Measurements from ENCODE around the gene VAV2. TPM values are rescaled to one million over a fixed set of nuclear protein-coding genes. Genes with fewer than 3 reads are reported as not detected.

Gene VAV2
- total and polyA plus RNA-seq, 2 donors = 9.8 to 13.7 TPM

DNA sequence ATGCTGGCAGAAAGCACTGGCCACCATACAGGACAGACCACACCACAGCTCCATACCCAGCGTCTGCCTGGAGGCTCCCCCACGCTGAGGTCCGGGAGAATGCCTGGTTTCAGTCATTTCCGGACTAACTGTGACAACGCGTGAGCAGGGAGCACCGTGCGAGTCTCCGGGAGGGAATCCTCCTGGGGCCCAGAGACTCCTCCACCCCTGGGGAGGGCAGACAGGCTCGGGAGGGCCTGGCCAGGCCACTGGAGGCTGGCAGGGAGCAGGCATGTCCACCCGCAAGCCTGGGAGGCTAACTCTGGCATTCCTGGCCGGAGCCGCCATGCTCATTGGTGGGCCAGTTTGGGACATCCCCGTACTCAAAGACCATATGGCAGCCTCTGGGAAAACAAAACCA is 39.7 kb upstream of the VAV2 start:
- DNase-seq (ENCODE audit: extremely low spot score) = no peak
- WGBS = 87% methylated on average over 14 of the region's 14 CpGs
- no peaks in the 10 kb centered on the region for H3K4me1 ChIP-seq (ENCODE audit: insufficient read depth)
- peaks cover 5% of the 10 kb centered on the region for H3K36me3 ChIP-seq (ENCODE audit: insufficient read depth)
- no peak overlapping the region for H3K4me3 ChIP-seq (ENCODE audit: low read depth, low read length)
- H3K27ac ChIP-seq (ENCODE audit: low read depth) = no peak overlapping the region

DNA sequence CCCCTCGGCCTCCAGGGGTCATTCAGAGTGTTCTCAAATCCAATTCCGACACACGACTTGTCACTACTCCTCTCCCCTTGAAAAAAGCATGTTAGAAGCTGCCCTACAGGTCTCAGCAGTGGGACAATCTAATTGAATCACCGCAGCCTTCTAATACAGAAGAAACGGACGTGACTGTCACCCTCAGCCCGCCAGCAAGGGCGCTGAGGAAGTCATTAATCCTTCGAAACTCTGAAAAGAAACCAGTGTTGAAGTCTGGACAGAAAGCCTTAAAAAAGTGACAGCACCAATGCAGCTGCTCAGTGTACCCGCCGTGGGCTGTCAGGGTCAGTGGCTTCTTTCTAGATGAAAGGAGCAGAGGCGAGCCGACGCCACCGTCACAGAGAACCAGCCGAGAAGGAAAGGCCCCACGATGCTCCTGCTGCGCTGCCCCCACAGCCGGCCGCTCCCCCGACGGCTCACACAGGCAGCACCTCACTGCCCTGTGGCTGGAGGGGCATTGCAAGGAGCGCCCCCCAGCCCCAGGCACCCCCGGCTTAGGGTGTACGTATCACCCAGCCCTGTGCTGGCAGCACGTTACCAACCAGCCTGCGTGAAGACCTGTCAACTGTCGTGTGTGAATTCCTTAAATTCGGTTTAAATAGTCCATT is 38.8 kb upstream of the VAV2 start:
- H3K36me3 ChIP-seq (ENCODE audit: insufficient read depth) = peaks cover 5% of the 10 kb centered on the region
- 86% methylated on average over 29 of the region's 29 CpGs for WGBS
- no peaks in the 10 kb centered on the region for H3K4me1 ChIP-seq (ENCODE audit: insufficient read depth)
- H3K27ac ChIP-seq (ENCODE audit: low read depth) = no peak overlapping the region
- no peak for DNase-seq (ENCODE audit: extremely low spot score)
- H3K4me3 ChIP-seq (ENCODE audit: low read depth, low read length) = no peak overlapping the region

DNA sequence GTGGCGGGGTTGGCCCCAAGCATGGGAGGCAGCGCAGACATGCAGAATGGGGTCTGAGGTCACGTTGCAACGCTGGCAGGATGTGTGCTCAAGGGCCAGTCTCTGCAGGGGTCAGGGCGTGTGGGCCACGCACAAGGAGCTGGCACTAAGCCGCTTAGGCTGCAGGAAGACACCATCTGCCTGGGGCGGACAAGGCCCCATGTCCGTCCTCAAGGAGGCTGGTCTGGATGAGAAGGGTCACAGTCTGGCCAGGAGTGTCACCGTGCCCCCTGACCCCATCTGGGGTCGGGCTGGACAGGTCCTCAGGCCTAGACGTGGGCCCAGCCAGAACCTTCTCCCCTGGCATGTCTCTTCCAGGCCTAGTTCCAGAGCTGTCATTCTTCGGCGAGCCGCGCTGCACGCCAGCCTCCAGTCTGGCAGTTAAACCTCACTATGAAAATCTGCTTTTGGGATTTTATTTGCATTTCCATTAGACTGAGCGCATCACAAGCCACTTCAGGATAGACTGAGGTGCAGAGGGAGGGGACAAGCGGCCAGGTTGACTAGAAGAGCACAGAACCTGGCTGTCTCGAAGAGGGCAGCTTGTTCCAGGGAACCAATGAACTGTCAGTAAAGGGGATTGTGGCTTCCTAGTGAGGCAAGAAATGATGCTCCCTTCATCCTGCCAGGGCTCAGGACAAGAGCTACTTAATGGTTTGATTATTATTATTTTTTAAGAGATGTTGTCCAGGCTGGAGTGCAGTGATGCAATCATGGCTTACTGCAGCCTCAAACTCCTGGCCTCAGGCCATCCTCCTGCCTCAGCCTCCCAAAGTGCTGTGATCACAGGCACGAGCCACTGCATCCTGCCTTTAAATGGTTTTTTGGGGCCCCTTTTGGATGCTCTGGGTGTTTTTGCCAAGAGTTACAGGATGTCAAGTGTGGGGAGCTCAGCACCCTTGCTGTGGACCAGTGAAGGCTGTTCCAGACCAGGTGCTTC is 37.4 kb upstream of the VAV2 start:
- Histone ChIP-seq H3K4me1 (ENCODE audit: insufficient read depth) (no peaks in the 10 kb centered on the region), H3K4me3 (ENCODE audit: low read depth, low read length) (no peak overlapping the region), H3K36me3 (ENCODE audit: insufficient read depth) (peaks cover 5% of the 10 kb centered on the region), H3K27ac (ENCODE audit: low read depth) (no peak overlapping the region)
- 89% methylated on average over 21 of the region's 21 CpGs for WGBS
- no peak for DNase-seq (ENCODE audit: extremely low spot score)

DNA sequence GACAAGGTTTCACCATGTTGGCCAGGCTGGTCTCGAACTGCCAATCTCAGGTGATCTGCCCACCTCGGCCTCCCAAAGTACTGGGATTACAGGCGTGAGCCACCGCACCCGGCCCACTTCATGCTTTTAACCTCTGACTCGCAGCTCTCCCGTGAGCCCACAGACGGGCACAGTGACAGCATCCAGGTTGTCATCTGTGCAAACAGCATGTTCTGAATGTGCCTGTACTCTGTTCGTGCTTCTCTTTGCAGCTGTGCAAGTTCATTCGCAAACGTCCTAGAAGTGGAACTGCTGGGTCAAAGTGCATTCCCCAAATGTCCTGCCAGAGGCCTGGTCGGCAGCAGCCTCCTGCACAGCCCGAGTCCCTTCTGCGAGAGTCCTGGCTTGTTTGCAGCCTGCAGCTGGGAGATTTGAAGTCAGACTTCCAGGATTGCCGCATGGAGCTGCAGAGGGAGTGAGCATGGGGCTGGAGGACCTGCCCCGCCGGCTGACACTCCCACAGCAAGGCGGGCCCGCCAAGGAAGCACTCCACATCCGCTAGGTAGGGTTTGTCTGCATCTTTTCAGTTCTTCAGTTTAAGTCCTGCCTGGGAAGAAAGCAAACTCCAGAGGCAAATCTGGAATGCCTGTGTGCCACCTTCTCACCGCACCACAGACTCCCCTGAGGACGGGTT is 36.6 kb upstream of the VAV2 start:
- 89% methylated on average over 22 of the region's 22 CpGs for WGBS
- Histone ChIP-seq H3K36me3 (ENCODE audit: insufficient read depth) (peaks cover 2% of the 10 kb centered on the region), H3K27ac (ENCODE audit: low read depth) (no peak overlapping the region), H3K4me1 (ENCODE audit: insufficient read depth) (no peaks in the 10 kb centered on the region), H3K4me3 (ENCODE audit: low read depth, low read length) (no peak overlapping the region)
- no peak for DNase-seq (ENCODE audit: extremely low spot score)

DNA sequence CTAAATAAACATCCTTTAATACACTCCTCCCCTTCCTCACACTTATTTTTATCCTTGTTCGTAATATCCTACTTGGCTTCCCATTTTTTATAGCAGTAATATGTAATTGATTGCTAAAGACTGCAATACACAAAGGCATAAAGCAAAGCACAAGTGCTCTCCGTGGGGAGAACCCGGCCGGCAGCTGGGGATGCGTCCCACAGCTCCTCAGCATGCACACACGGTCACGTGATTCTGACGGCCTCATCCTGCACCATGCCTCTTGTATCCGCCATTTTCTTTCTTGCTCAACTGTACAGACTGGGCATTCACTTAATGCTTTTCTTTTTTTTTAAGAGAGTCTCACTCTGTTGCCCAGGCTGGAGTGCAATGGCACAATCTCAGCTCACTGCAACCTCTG is 36.0 kb upstream of the VAV2 start:
- WGBS = 92% methylated on average over 9 of the region's 9 CpGs
- Histone ChIP-seq H3K36me3 (ENCODE audit: insufficient read depth) (peaks cover 2% of the 10 kb centered on the region), H3K27ac (ENCODE audit: low read depth) (no peak overlapping the region), H3K4me3 (ENCODE audit: low read depth, low read length) (no peak overlapping the region), H3K4me1 (ENCODE audit: insufficient read depth) (peaks cover 2% of the 10 kb centered on the region)
- no peak for DNase-seq (ENCODE audit: extremely low spot score)

DNA sequence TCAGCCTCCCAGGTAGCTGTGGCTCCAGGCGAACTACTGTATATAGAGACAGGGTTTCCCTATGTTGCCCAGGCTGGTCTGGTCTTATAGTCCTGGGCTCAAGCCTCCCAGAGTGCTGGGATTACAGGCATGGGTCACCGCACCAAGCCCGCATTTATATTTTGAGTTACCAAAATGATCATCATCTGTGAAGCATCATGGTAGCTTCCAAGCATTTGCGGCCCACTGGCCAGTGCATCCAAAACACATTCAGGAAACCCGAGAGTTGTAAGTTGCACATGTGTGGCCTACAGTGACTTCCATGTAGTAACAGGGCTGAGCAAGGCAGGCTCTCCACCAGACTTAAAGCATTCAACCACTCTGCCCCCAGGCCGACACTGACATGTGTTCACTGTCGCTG is 35.4 kb upstream of the VAV2 start:
- WGBS = 92% methylated on average over 7 of the region's 7 CpGs
- DNase-seq (ENCODE audit: extremely low spot score) = no peak
- H3K36me3 ChIP-seq (ENCODE audit: insufficient read depth) = peaks cover 2% of the 10 kb centered on the region

DNA sequence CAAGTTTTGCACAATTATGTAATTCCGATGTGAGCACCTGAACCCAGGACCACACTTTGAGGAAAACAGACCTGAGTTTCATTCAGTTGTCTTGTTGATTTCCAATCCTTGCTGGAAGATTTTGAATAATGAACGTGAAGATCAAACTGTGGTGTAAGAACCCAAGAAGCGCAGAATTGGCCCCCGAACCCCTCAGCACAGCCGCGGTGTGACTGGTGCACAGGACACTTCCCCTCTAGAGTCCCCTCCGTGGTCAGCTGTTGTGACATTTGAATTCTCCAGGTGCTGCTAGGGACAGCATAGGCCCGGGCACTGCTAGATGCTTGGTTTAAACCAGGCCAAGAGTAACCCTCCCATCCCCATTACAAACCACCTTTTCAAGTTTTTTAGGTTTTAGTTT is 34.9 kb upstream of the VAV2 start:
- 94% methylated on average over 8 of the region's 8 CpGs for WGBS

More for the DNA sequence above, 35.4 kb upstream of the VAV2 start:
- Histone ChIP-seq H3K27ac (ENCODE audit: low read depth) (no peak overlapping the region), H3K4me3 (ENCODE audit: low read depth, low read length) (no peak overlapping the region), H3K4me1 (ENCODE audit: insufficient read depth) (peaks cover 2% of the 10 kb centered on the region)

DNA sequence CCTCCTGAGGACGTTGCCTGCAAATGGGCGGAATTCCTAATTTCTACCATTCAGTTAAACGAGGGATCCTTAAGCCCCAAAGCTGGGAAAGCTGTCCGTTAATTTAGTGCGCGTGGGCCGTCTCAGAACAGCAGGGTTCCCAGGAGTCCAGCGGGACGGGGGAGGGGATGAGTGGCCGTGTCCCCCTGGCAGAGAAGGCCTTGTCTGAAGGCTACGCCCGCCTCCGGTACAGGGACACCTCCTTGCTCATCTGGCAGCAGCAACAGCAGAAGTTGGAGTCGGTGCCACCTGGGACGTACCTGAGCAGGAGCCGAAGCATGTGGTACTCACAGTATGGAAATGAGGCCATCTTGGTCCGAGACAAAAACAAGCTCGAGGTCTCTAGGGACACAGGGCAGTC is 34.5 kb upstream of the VAV2 start:
- no peak for DNase-seq (ENCODE audit: extremely low spot score)
- H3K36me3 ChIP-seq (ENCODE audit: insufficient read depth) = peaks cover 2% of the 10 kb centered on the region
- 89% methylated on average over 18 of the region's 18 CpGs for WGBS
- no peak overlapping the region for H3K27ac ChIP-seq (ENCODE audit: low read depth)
- peaks cover 2% of the 10 kb centered on the region for H3K4me1 ChIP-seq (ENCODE audit: insufficient read depth)
- H3K4me3 ChIP-seq (ENCODE audit: low read depth, low read length) = no peak overlapping the region

More for the DNA sequence above, 34.9 kb upstream of the VAV2 start:
- DNase-seq (ENCODE audit: extremely low spot score) = no peak
- Histone ChIP-seq H3K27ac (ENCODE audit: low read depth) (no peak overlapping the region), H3K4me1 (ENCODE audit: insufficient read depth) (peaks cover 2% of the 10 kb centered on the region), H3K36me3 (ENCODE audit: insufficient read depth) (peaks cover 2% of the 10 kb centered on the region), H3K4me3 (ENCODE audit: low read depth, low read length) (no peak overlapping the region)

DNA sequence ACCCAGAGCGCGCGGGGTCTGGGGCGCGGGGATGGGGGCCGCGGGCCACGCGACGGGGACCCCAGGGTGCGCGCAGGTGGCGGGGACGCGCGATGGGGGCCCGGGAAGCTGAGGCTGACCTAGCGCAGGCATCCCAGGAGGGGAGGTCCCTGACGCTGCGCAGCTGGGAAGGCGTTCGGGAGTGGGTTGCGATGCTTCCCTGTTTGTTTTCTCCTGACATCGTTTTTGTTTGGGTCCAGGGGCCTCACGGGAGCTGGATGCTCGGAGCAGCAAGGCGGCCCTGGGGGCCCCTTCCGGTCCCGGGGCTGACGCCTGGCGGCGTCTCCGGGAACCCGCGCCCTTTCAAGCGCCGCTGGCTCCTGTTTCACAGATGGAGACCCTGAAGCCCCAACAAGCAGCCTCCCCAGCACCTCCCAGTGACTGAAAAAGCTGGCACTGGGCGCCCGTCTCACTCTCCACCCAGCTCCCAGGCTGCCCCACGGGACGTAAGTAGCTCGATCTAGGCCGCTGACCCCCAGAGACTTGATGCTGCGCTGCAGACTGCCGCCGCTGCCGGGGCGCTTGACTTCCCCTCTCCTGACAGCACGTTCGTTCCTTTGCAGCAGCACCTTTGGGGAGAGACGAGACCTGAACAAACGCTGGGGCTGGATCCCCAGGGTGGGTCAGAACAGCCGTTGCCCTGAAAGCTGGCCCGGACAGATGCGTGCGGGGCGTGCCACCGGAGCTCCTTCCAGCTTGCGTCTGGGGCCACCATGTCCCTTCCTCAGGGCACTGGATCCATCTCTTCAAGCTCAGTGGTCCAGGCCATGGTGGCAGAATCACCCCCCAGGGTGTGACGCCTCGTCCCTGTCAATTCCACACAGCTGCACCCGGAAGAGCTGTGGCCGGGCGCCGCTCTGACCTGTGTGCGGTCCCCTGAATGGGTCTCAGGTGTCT is 33.8 kb upstream of the VAV2 start:
- Histone ChIP-seq H3K4me1 (ENCODE audit: insufficient read depth) (peaks cover 2% of the 10 kb centered on the region), H3K27ac (ENCODE audit: low read depth) (no peak overlapping the region), H3K36me3 (ENCODE audit: insufficient read depth) (no peaks in the 10 kb centered on the region), H3K4me3 (ENCODE audit: low read depth, low read length) (peak overlapping the region; percentile 83)
- WGBS = 14% methylated on average over 66 of the region's 66 CpGs
- DNase-seq (ENCODE audit: extremely low spot score) = no peak

DNA sequence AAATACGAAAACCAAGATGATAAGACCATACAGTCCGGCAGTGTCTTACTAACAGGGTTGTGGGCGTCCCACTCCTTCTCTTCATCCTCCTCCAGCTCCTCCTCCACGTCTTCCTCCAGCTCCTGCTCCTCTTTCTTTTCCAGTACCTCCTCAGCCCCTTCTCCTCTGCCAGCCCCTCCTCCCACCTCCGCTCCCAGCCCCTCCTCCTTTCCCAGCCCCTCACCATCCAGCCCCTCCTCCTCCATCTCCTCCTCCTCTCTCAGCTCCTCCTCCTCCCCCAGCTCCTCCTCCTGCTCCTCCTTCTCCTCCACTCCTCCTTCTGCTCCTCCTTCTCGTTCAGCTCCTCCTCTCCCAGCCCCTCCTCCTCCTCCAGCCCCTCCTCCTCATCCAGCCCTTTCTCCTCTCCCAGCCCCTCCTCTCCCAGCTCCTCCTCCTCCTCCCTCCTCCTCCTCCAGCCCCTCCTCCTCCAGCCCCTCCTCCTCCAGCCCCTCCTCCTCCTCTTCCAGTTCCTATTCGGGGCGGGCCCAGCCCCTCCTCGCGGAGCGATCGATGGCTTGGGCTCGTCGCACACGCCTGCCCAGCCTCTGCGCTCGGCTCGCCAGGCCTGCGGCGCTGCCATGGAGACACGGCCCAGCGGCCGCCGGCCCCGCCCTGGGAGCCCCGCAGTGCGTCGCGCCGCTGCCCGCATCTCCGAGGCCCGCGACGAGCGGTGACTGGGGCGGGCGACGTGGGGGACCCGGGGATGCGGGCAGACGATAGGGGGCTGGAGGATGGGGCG is 32.9 kb upstream of the VAV2 start, which contains the start of gene BRD3OS:
TSS of gene BRD3OS (plus strand) at position 654 of the 778 bp plus-strand sequence. CDS start 1,267 bp downstream, outside the sequence.
- peak within 1 kb of the TSS; percentile 83 for H3K4me3 ChIP-seq (ENCODE audit: low read depth, low read length)
- H3K27ac ChIP-seq (ENCODE audit: low read depth) = peak within 1 kb of the TSS; percentile 28
- peak; percentile 98 for DNase-seq (ENCODE audit: extremely low spot score)
- no peaks in the 10 kb centered on the region for H3K36me3 ChIP-seq (ENCODE audit: insufficient read depth)
- H3K4me1 ChIP-seq (ENCODE audit: insufficient read depth) = peaks cover 2% of the 10 kb centered on the region
- under 1% methylated on average over 43 of the region's 43 CpGs for WGBS

DNA sequence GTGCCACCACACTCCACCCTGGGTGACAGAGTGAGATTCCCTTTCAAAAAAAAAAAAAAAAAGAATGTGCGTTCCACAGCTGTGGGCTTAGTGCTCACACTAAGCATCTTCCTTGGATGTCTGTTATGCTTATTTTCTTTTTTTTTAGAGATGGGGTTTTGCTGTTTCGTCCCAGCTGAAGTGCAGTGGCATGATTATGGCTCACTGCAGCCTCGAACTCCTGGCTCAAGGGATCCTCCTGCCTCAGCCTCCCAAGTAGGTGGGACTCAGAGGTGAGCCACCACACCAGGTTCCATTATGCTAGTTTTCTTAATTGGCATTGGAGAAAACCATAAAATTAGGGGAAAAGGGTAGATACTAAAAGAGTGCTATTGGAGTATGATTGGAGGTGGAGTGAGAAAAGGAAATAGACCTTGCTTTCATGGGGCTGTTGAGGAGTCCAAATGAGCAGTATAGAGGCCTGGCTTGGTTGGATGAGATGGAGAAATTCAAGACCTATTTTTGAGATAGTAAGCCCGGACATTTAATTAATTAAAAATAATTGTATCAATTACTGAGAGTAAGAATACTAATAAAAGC is 32.2 kb upstream of the VAV2 start:
- Histone ChIP-seq H3K4me1 (ENCODE audit: insufficient read depth) (peaks cover 2% of the 10 kb centered on the region), H3K4me3 (ENCODE audit: low read depth, low read length) (no peak overlapping the region), H3K27ac (ENCODE audit: low read depth) (no peak overlapping the region), H3K36me3 (ENCODE audit: insufficient read depth) (no peaks in the 10 kb centered on the region)
- no peak for DNase-seq (ENCODE audit: extremely low spot score)
- 71% methylated on average over 4 of the region's 4 CpGs for WGBS

DNA sequence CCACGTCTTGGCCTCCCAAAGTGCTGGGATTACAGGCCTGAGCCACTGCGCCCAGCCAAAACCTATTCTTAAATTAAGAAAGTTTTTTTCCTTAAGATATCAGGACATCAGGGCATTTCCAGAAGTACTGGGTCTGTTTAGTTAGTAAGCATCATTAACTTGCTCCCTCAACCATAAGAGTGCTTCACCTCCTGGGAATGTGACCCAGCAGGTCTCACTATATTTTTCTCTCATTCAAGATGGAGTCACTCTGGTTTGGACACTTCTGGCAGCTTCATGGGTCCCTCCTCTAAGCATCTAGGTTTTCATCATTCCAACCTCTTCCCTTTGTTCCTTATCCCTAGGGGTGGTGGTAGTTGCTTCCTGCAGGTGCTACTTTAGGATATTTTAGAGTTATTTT is 22.8 kb upstream of the VAV2 start:
- Histone ChIP-seq H3K4me3 (ENCODE audit: low read depth, low read length) (no peak overlapping the region), H3K27ac (ENCODE audit: low read depth) (no peak overlapping the region), H3K36me3 (ENCODE audit: insufficient read depth) (no peaks in the 10 kb centered on the region), H3K4me1 (ENCODE audit: insufficient read depth) (no peaks in the 10 kb centered on the region)
- WGBS = 96% methylated on average over 2 of the region's 2 CpGs
- DNase-seq (ENCODE audit: extremely low spot score) = no peak

Measured in urinary bladder (tissue), 4 donors.